Keratinocyte (primary cell): ENCODE data around the gene SLC9B2. TPM values are rescaled to one million over a fixed set of nuclear protein-coding genes. Genes with fewer than 3 reads are reported as not detected.

ENCODE experiments used
- DNase-seq: peaks from one replicate; pipeline ENCODE4 v3.0.0-alpha.2; 2011; ENCODE audit warnings: low read depth, missing footprints, low spot score
- FAIRE-seq: peaks from 2 replicates; lab custom pipeline; 2011; peaks lifted over from hg19 to GRCh38; lab: Jason Lieb, UNC
- H2AFZ ChIP-seq: 2 replicates; pipeline ENCODE4 v1.6.0; 2012; ENCODE audit warnings: low read length, control low read depth, inconsistent platforms; ENCODE audit not compliant: control insufficient read depth
- H3K27ac ChIP-seq: 2 replicates; pipeline ENCODE4 v1.5.1; 2011; ENCODE audit warnings: low read length; ENCODE audit not compliant: control insufficient read depth, insufficient read depth
- H3K27me3 ChIP-seq: 3 replicates; pipeline ENCODE4 v1.6.0; 2011; ENCODE audit warnings: low read length; ENCODE audit not compliant: control insufficient read depth, insufficient read depth; ENCODE audit errors: extremely low read depth
- H3K36me3 ChIP-seq, 2 experiments: 2 replicates in 1 of 2; 3 replicates in 1 of 2; pipeline ENCODE4 v1.5.1; 2011; ENCODE audit warnings: low read length in 2 of 2, mild to moderate bottlenecking in 1 of 2; ENCODE audit not compliant: control insufficient read depth in 2 of 2, insufficient read depth in 2 of 2; ENCODE audit errors: extremely low read depth in 1 of 2
- H3K4me1 ChIP-seq: 3 replicates; pipeline ENCODE4 v1.5.1; 2011; ENCODE audit warnings: low read length; ENCODE audit not compliant: control insufficient read depth, insufficient read depth; ENCODE audit errors: extremely low read depth
- H3K4me2 ChIP-seq: 3 replicates; pipeline ENCODE4 v1.6.0; 2011; ENCODE audit warnings: low read depth, low read length; ENCODE audit not compliant: control insufficient read depth, insufficient read depth; ENCODE audit errors: extremely low read depth
- H3K4me3 ChIP-seq, 3 experiments: fragments of 200-600 bp in 1 of 3; sonication (generic) in 1 of 3; 2 replicates in 2 of 3; 3 replicates in 1 of 3; pipeline ENCODE4 v1.5.1; 2011 to 2016; ENCODE audit warnings: low read length in 3 of 3, mild to moderate bottlenecking in 3 of 3, control low read depth in 2 of 3, inconsistent platforms in 1 of 3, low read depth in 1 of 3, mixed read lengths in 1 of 3, mixed run types in 1 of 3, moderate library complexity in 1 of 3; ENCODE audit not compliant: control insufficient read depth in 2 of 3, insufficient read depth in 2 of 3; ENCODE audit errors: extremely low read depth in 1 of 3
- H3K79me2 ChIP-seq: 2 replicates; pipeline ENCODE4 v1.6.0; 2012; ENCODE audit warnings: low read length; ENCODE audit not compliant: control insufficient read depth, insufficient read depth
- H3K9ac ChIP-seq: 3 replicates; pipeline ENCODE4 v1.6.0; 2011; ENCODE audit warnings: low read length; ENCODE audit not compliant: control insufficient read depth, insufficient read depth; ENCODE audit errors: extremely low read depth
- H3K9me1 ChIP-seq: 3 replicates; pipeline ENCODE4 v1.6.0; 2011; ENCODE audit warnings: low read length; ENCODE audit not compliant: control insufficient read depth, insufficient read depth; ENCODE audit errors: extremely low read depth
- H3K9me3 ChIP-seq: 2 replicates; pipeline ENCODE4 v1.5.1; 2012; ENCODE audit warnings: low read depth, low read length; ENCODE audit not compliant: control insufficient read depth
- H4K20me1 ChIP-seq: 3 replicates; pipeline ENCODE4 v1.6.0; 2011; ENCODE audit warnings: low read length; ENCODE audit not compliant: control insufficient read depth, insufficient read depth; ENCODE audit errors: extremely low read depth
- EZH2 ChIP-seq: IDR thresholded peaks from one replicate; pipeline ENCODE4 v1.6.1; 2012; ENCODE audit warnings: inconsistent platforms, mild to moderate bottlenecking, low read length, moderate library complexity
- dilution Hi-C: fragments of 300-500 bp; cut with MboI; formaldehyde crosslinking; loops from one replicate; pipeline ENCODE4 v1.7.0; 2020; ENCODE audit warnings: low sequenced_read_pairs; ENCODE audit not compliant: extremely low pct_ligation_motif_present
- polyA plus RNA-seq, 5 experiments: library from polyadenylated mRNA; depleted of rRNA in 3 of 5; stranded (reverse) in 3 of 5; stranded (forward) in 1 of 5; unstranded in 1 of 5; fragments of >200 nt; gene quantifications; 1 replicate in 1 of 5; 2 replicates in 3 of 5; 3 replicates in 1 of 5; pipeline versions ENCODE4 v1.2.1 to v1.2.3, GENCODE V29; 2011 to 2012; ENCODE audit warnings: missing spikeins in 2 of 5, low read depth in 1 of 5, low replicate concordance in 1 of 5
- TF ChIP-seq, protein P1 (sequence below), 3 experiments: IDR thresholded peaks in 1 of 3; conservative IDR thresholded peaks in 1 of 3; optimal IDR thresholded peaks in 1 of 3; 2 replicates in 2 of 3; 3 replicates in 1 of 3; pipeline versions ENCODE3 to v1.5.1; 2011; ENCODE audit warnings: low read length in 3 of 3, mild to moderate bottlenecking in 3 of 3, moderate library complexity in 2 of 3, control low read depth in 1 of 3, inconsistent platforms in 1 of 3; ENCODE audit not compliant: insufficient read depth in 2 of 3; ENCODE audit errors: extremely low read depth in 1 of 3

SLC9B2 gene
- polyA plus RNA-seq, 1 donor (not counting 4 experiments of a cell fraction or from before 2014, with no cell fraction given) = 14.6 TPM

DNA sequence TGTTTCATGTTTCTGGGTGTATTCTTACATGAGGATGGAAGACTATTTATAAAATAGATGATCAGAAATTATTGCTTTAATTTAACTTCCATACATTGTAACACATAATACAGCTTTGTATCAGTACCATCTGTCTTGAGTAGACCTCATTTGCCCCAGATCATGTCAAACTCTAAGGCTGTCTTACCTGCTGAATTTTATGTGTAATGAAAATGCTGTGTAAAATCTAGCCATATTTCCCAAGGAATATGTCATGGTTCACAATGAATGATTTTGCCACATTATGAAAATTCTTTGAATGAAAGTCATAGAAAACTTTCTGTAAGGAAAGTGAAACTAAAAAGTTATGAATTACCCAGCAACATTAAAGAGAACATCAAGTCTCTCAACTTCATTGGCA lies 15.7 kb upstream of the SLC9B2 start:
- FAIRE-seq (no peak), DNase-seq (no peak)
- H3K36me3 ChIP-seq = peaks cover 0 to 4% of the 10 kb centered on the region in 2 experiments
- dilution Hi-C loops = no loop called here
- no peak overlapping the region for H2AFZ ChIP-seq
- H3K9ac ChIP-seq = no peak overlapping the region
- H3K27me3 ChIP-seq = no peaks in the 10 kb centered on the region
- H3K4me3 ChIP-seq = no peak overlapping the region
- H3K9me3 ChIP-seq = no peaks in the 10 kb centered on the region
- H3K4me1 ChIP-seq = no peaks in the 10 kb centered on the region
- no peaks in the 10 kb centered on the region for H4K20me1 ChIP-seq
- no peak overlapping the region for H3K27ac ChIP-seq
- H3K79me2 ChIP-seq = no peaks in the 10 kb centered on the region
- no peaks in the 10 kb centered on the region for H3K9me1 ChIP-seq
- TF ChIP-seq, protein P1, sequence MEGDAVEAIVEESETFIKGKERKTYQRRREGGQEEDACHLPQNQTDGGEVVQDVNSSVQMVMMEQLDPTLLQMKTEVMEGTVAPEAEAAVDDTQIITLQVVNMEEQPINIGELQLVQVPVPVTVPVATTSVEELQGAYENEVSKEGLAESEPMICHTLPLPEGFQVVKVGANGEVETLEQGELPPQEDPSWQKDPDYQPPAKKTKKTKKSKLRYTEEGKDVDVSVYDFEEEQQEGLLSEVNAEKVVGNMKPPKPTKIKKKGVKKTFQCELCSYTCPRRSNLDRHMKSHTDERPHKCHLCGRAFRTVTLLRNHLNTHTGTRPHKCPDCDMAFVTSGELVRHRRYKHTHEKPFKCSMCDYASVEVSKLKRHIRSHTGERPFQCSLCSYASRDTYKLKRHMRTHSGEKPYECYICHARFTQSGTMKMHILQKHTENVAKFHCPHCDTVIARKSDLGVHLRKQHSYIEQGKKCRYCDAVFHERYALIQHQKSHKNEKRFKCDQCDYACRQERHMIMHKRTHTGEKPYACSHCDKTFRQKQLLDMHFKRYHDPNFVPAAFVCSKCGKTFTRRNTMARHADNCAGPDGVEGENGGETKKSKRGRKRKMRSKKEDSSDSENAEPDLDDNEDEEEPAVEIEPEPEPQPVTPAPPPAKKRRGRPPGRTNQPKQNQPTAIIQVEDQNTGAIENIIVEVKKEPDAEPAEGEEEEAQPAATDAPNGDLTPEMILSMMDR (optimal IDR thresholded peaks at IDR 0.05 in 1 of 3, IDR thresholded peaks at IDR 0.05 in 1 of 3, conservative IDR thresholded peaks at IDR 0.05 in 1 of 3; ENCODE audit: extremely low read depth in 1 of 3, insufficient read depth in 2 of 3, low read length in 3 of 3) = no peak
- TF ChIP-seq EZH2 = no peak
- no peak overlapping the region for H3K4me2 ChIP-seq

DNA sequence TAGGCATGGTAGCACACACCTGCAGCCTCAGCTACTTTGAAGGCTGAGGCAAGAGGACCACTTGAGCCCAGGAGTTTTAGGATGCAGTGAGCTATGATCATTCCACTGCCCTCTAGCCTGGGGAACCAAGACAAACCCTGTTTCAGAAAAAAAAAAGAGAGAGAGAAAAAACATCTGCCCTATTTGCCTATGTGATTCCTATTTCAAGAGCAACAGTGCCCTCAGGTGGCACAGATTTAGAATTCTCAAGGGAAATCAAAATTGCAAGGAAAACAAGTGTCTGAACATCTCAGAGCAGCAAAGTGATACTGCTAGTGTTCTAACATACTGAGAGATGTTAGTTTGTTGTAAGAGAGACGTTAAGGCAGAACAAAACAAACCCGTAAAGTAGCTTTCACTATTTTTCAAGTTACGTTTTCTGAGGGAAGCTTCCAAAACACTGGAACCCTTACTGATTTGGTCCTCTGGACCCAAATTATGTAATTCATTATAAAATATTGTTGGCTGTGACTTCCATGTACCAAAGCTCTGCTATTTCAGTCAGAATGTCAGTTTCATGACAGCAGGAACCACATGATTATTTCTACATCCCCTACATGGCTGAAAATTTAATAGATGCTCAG lies 15.2 kb upstream of the SLC9B2 start:
- Histone ChIP-seq H3K27me3 (no peaks in the 10 kb centered on the region), H2AFZ (no peak overlapping the region), H3K9ac (no peak overlapping the region), H3K4me2 (no peak overlapping the region), H3K79me2 (no peaks in the 10 kb centered on the region), H4K20me1 (no peaks in the 10 kb centered on the region), H3K27ac (no peak overlapping the region), H3K4me3 (no peak overlapping the region), H3K4me1 (no peaks in the 10 kb centered on the region), H3K36me3 (peaks cover 0 to 4% of the 10 kb centered on the region in 2 experiments), H3K9me1 (no peaks in the 10 kb centered on the region), H3K9me3 (no peaks in the 10 kb centered on the region)
- no peak for TF ChIP-seq EZH2
- TF ChIP-seq, protein P1 (optimal IDR thresholded peaks at IDR 0.05 in 1 of 3, IDR thresholded peaks at IDR 0.05 in 1 of 3, conservative IDR thresholded peaks at IDR 0.05 in 1 of 3; ENCODE audit: extremely low read depth in 1 of 3, insufficient read depth in 2 of 3, low read length in 3 of 3) = peak in 2 of 3 experiments; percentile 53 to 69
- FAIRE-seq (peak; percentile 85), DNase-seq (peak; percentile 13)
- dilution Hi-C loops = no loop called here
